Epithelial cell of proximal tubule (primary cell): ENCODE measurements around the gene S1PR3. TPM values are rescaled to one million over a fixed set of nuclear protein-coding genes. Genes with fewer than 3 reads are reported as not detected.

Experiments used
- DNase-seq: peaks from one replicate; pipeline ENCODE4 v3.0.0-alpha.2; 2011; ENCODE audit warnings: low read depth
- H3K4me3 ChIP-seq: 2 replicates; pipeline ENCODE4 v1.5.1; 2011; ENCODE audit warnings: low read depth, mild to moderate bottlenecking, low read length
- total RNA-seq: library from RNA; depleted of rRNA; stranded (reverse); fragments of >200 nt; gene quantifications from 2 replicates; pipeline ENCODE4 v1.2.3, GENCODE V29; 2015
- TF ChIP-seq, protein P1 (sequence below): conservative IDR thresholded peaks from 2 replicates; pipeline ENCODE4 v1.5.1; 2012; ENCODE audit warnings: low read depth, mild to moderate bottlenecking, low read length

Gene S1PR3
- total RNA-seq, 1 donor from 2014 or later = 2.6 TPM

DNA sequence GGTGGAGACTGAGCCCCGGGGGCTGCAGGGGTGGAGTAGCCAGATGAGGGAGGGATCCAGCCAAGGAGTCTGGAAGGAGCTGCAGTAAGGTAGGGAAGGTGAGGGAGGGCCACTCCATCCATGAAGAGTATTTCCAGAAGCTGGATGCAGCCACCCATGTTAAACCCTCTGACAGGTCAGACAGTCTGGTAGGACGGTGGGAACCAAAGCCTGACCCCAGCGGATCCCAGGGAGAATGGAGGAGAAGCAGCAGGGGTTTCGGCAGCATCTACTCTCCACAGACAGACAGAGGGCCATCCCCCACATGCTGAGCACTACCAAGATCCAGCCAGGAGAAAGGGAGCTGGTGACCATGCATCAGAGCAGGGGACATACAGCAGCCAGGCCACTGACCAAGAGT is 22.5 kb upstream of the S1PR3 start:
- TF ChIP-seq, protein P1, sequence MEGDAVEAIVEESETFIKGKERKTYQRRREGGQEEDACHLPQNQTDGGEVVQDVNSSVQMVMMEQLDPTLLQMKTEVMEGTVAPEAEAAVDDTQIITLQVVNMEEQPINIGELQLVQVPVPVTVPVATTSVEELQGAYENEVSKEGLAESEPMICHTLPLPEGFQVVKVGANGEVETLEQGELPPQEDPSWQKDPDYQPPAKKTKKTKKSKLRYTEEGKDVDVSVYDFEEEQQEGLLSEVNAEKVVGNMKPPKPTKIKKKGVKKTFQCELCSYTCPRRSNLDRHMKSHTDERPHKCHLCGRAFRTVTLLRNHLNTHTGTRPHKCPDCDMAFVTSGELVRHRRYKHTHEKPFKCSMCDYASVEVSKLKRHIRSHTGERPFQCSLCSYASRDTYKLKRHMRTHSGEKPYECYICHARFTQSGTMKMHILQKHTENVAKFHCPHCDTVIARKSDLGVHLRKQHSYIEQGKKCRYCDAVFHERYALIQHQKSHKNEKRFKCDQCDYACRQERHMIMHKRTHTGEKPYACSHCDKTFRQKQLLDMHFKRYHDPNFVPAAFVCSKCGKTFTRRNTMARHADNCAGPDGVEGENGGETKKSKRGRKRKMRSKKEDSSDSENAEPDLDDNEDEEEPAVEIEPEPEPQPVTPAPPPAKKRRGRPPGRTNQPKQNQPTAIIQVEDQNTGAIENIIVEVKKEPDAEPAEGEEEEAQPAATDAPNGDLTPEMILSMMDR = no peak
- no peak overlapping the region for H3K4me3 ChIP-seq
- DNase-seq = no peak

DNA sequence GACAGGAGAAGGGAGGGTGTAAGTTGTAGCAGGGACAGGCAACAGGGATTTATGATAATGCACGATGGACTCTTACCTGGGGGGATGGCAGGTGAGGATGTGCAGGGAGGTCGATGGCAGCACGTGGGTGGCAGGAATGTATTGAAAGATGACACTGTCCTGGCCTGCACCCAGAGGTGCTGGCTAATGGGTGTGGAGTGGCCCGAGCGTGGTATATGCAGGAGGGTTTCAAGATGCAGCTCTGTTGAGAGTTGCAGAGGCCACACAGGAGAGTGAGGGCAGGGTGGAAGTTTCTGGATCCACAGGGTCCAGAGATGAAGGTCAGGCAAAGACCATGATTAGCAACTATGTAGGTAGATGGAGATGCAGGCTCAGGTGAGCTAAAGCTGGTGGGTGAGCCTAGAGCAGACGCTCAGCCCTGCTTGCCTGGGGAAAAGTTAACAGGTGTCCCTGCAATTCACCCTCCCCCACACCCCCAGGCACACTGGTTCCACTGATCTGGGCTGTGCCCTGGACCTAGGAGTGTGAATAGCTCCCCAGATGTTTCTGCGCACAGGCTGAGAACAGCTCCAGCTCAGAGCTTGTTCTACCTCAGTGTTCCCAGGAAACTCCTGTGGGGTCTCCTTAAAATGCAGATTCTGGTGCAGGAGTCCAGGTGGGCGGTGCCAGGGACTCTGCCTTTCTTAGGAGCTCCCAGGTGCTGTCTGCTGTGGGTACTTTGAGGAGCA is 21.5 kb upstream of the S1PR3 start:
- DNase-seq = no peak
- no peak overlapping the region for H3K4me3 ChIP-seq
- TF ChIP-seq, protein P1 = no peak

DNA sequence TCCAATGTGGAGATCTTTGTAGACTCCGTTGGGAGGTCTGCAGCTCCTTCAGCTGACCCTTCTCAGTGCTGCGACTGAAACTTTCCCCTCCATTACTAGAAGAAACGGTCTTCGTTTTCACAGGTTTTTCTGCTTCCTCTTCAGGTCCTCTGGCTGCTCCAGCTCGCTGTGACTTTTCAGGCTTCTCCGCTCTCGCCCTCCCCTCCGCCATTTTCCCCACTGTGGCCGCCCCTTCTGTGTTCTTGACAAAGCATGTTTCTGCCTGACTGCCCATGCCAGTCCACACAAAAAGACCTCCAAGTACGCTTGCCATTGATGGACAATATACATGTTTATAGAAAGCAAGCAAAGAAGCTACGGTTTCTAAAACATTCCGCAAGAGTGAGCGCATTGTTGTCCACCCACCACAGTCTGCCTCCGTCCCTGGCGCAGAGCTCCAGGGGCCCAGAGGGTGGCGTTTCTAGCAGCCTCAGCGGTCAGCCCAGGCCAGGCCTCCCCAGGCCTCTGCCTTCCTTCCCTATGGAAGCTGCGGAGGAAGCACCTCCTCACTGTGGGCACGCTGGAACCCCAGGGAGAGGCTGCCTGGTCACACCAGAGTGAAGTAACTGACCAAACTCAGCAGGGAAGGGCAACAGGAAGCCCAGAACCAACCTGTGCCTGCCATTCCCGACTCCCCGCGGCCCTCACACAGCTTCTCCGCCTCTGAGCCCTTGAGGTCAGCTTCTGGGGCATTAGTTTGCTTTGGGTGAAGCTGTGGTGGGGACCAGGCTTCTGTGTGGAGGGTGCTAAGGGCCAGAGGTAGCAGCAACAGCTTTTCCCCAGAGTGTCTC is 19.9 kb upstream of the S1PR3 start:
- TF ChIP-seq, protein P1 = no peak
- no peak for DNase-seq
- no peak overlapping the region for H3K4me3 ChIP-seq

DNA sequence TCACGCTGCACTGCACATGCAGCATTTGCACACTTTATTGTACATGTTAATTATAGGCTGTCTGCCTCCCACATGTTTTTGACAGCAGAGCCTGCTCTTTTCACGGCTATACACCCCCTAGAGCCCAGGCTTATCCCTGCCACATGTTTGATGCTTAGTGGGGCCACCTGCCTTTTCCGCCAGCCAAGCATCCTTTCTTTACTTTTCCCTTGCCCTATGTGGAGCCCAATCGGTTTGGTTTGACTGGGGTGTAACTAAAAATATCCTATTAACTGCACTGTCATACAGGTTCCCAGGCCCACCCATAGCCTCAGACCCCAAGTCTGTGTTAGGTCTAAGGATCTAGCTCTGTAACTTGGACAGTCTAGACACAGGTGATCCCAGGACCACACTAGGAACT is 18.9 kb upstream of the S1PR3 start:
- TF ChIP-seq, protein P1 = no peak
- DNase-seq = no peak
- no peak overlapping the region for H3K4me3 ChIP-seq

DNA sequence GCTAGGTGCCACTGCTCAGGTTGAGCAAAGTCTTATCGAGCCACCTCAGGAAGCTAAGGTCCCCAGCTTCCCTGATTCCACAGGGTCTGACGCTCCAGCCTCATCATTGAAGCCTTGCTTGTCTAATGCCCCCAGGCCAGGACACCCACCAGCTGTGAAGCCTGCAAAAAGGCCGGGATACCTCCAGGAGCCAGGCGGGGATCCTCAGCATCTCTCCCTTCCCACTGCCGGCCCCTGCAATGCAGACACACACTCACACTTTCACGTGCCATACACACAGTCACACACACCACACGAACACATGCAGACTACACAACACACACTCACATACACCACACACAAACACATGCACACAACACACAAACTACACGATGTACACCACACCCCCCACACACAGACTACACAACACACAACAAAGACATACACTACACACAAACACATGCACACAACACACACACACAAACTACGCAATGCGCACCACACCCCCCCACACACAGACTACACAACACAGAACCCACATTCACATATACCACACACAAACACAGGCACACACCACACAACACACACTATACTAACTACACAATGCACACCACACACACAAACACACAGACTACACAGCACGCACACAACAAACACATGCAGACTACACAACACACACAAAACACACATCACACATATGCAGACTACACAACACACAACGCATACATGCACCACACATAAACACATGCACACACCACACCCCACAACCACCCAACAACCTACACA is 17.8 kb upstream of the S1PR3 start:
- no peak overlapping the region for H3K4me3 ChIP-seq
- DNase-seq = no peak
- TF ChIP-seq, protein P1 = no peak

DNA sequence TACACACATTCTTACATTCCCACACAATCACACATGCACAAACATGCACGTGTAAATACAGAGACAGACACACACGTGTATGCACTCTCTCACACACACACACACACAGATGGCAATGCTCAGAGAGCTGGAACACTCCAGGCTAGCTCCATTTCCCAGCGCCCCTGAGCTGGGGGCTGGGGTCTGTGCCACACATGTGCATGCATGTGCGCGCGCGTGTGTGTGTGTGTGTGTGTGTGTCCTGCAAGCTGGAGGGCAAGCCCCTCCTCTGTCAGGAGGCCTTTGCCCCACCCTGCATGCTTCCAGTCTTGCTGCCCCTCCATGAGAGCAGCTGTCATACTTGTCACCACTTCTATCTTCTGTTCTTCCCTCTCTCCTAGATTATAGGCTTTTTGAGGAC is 16.6 kb upstream of the S1PR3 start:
- no peak for DNase-seq
- H3K4me3 ChIP-seq = no peak overlapping the region
- TF ChIP-seq, protein P1 = no peak
